ENCODE results near the gene DGLUCY. TPM values are rescaled to one million over a fixed set of nuclear protein-coding genes. Genes with fewer than 3 reads are reported as not detected.

DGLUCY gene
- total RNA-seq, 2 donors from 2014 or later: 28.4 to 78.3 TPM

GRCh38 chr14:91267965-91268437 is 154.1 kb downstream of the DGLUCY start:
- no peak for ATAC-seq
- H3K4me3 Mint-ChIP-seq: no peak overlapping the region
- peak overlapping the region; percentile 31 to 34 for H3K27ac Mint-ChIP-seq

GRCh38 chr14:91269076-91269991 is 155.5 kb downstream of the DGLUCY start:
- H3K4me3 Mint-ChIP-seq: no peak overlapping the region
- no peak for DNase-seq (ENCODE audit: low spot score)
- no peaks in the 10 kb centered on the region for H3K27me3 Mint-ChIP-seq
- no peaks in the 10 kb centered on the region for H3K9me3 Mint-ChIP-seq
- H3K4me1 Mint-ChIP-seq (ENCODE audit: low read depth in 2 of 2): peaks cover 26 to 34% of the 10 kb centered on the region in 2 donors
- H3K27ac Mint-ChIP-seq: peak overlapping the region; percentile 31 to 34
- H3K36me3 Mint-ChIP-seq: peaks cover 5% of the 10 kb centered on the region
- no peak for ATAC-seq

More at GRCh38 chr14:91267965-91268437, 154.1 kb downstream of the DGLUCY start:
- peaks cover 5% of the 10 kb centered on the region for H3K36me3 Mint-ChIP-seq
- H3K27me3 Mint-ChIP-seq: no peaks in the 10 kb centered on the region
- no peak for DNase-seq (ENCODE audit: low spot score)
- H3K9me3 Mint-ChIP-seq: no peaks in the 10 kb centered on the region
- H3K4me1 Mint-ChIP-seq (ENCODE audit: low read depth in 2 of 2): peaks cover 37 to 45% of the 10 kb centered on the region in 2 donors

GRCh38 chr14:91270188-91270587 is 156.3 kb downstream of the DGLUCY start:
- H3K27ac Mint-ChIP-seq: peak overlapping the region; percentile 31 to 34
- no peaks in the 10 kb centered on the region for H3K27me3 Mint-ChIP-seq
- H3K4me3 Mint-ChIP-seq: no peak overlapping the region
- peaks cover 5% of the 10 kb centered on the region for H3K36me3 Mint-ChIP-seq
- peaks cover 32 to 34% of the 10 kb centered on the region in 2 donors for H3K4me1 Mint-ChIP-seq (ENCODE audit: low read depth in 2 of 2)
- no peaks in the 10 kb centered on the region for H3K9me3 Mint-ChIP-seq
- no peak for DNase-seq (ENCODE audit: low spot score)
- ATAC-seq: no peak

GRCh38 chr14:91270619-91271018 is 156.7 kb downstream of the DGLUCY start:
- Mint-ChIP-seq H3K27ac (no peak overlapping the region), H3K36me3 (peaks cover 5% of the 10 kb centered on the region), H3K4me1 (ENCODE audit: low read depth in 2 of 2) (peaks cover 27 to 30% of the 10 kb centered on the region in 2 donors), H3K27me3 (no peaks in the 10 kb centered on the region), H3K9me3 (no peaks in the 10 kb centered on the region), H3K4me3 (no peak overlapping the region)
- ATAC-seq (no peak), DNase-seq (ENCODE audit: low spot score) (peak; percentile 8)

- peak; percentile 29 for DNase-seq (ENCODE audit: low spot score)
- no peaks in the 10 kb centered on the region for H3K27me3 Mint-ChIP-seq
- H3K4me1 Mint-ChIP-seq (ENCODE audit: low read depth in 2 of 2): peaks cover 23 to 29% of the 10 kb centered on the region in 2 donors
- ATAC-seq: no peak
- peaks cover 5% of the 10 kb centered on the region for H3K36me3 Mint-ChIP-seq
- H3K9me3 Mint-ChIP-seq: no peaks in the 10 kb centered on the region
- H3K27ac Mint-ChIP-seq: no peak overlapping the region
- no peak overlapping the region for H3K4me3 Mint-ChIP-seq
These were observed 157.8 kb downstream of the DGLUCY start for GRCh38 chr14:91271639-91272038.

GRCh38 chr14:91272341-91273272 is 158.7 kb downstream of the DGLUCY start:
- no peak overlapping the region for H3K27ac Mint-ChIP-seq
- no peak for ATAC-seq
- DNase-seq (ENCODE audit: low spot score): peak; percentile 60
- no peak overlapping the region for H3K4me3 Mint-ChIP-seq
- H3K9me3 Mint-ChIP-seq: no peaks in the 10 kb centered on the region
- no peaks in the 10 kb centered on the region for H3K27me3 Mint-ChIP-seq
- peaks cover 5% of the 10 kb centered on the region for H3K36me3 Mint-ChIP-seq
- H3K4me1 Mint-ChIP-seq (ENCODE audit: low read depth in 2 of 2): peaks cover 20 to 26% of the 10 kb centered on the region in 2 donors

- DNase-seq (ENCODE audit: low spot score) (peak; percentile 57), ATAC-seq (no peak)
- Mint-ChIP-seq H3K4me3 (no peak overlapping the region), H3K36me3 (peaks cover 5% of the 10 kb centered on the region), H3K9me3 (no peaks in the 10 kb centered on the region), H3K4me1 (ENCODE audit: low read depth in 2 of 2) (peaks cover 12 to 19% of the 10 kb centered on the region in 2 donors), H3K27ac (peak overlapping the region in 1 of 2 donors; percentile 80), H3K27me3 (no peaks in the 10 kb centered on the region)
These were observed 159.5 kb downstream of the DGLUCY start for GRCh38 chr14:91273273-91273884.

- Mint-ChIP-seq H3K27ac (peak overlapping the region in 1 of 2 donors; percentile 80), H3K36me3 (peaks cover 5% of the 10 kb centered on the region), H3K27me3 (no peaks in the 10 kb centered on the region), H3K9me3 (no peaks in the 10 kb centered on the region), H3K4me1 (ENCODE audit: low read depth in 2 of 2) (peaks cover 11 to 18% of the 10 kb centered on the region in 2 donors), H3K4me3 (no peak overlapping the region)
- ATAC-seq (no peak), DNase-seq (ENCODE audit: low spot score) (no peak)
These were observed 160.0 kb downstream of the DGLUCY start for GRCh38 chr14:91273885-91274273.

- Mint-ChIP-seq H3K9me3 (no peaks in the 10 kb centered on the region), H3K4me3 (no peak overlapping the region), H3K4me1 (ENCODE audit: low read depth in 2 of 2) (peaks cover 6 to 9% of the 10 kb centered on the region in 2 donors), H3K27me3 (no peaks in the 10 kb centered on the region), H3K27ac (peak overlapping the region in 1 of 2 donors; percentile 80), H3K36me3 (peaks cover 5% of the 10 kb centered on the region)
- DNase-seq (ENCODE audit: low spot score): peak; percentile 58
- ATAC-seq: no peak
These were observed 160.9 kb downstream of the DGLUCY start for GRCh38 chr14:91274796-91275195.

Other genes with a start within 250 kb of the DGLUCY start
- gene RPS6KA5, start 53.4 kb upstream of the DGLUCY start, total RNA-seq: 10 to 100 TPM; 20.5 to 47.5 TPM
- 10 to 100 TPM; 17.4 to 30.2 TPM for gene GPR68, start 130.6 kb downstream of the DGLUCY start, total RNA-seq

All from natural killer cell treated with Interleukin-12 subunit alpha and Interleukin-12 subunit beta and Interleukin-15 and Interleukin-18, amount 100 ng/mL, for 72 hours (primary cell).